OCI-LY7 (cell line): ENCODE results near the gene SH2D1B.

Experiments used
- EZH2phosphoT487 ChIP-seq: fragments of 200-600 bp; sonication (generic); IDR thresholded peaks from 2 replicates; pipeline ENCODE4 v1.6.1; 2018; ENCODE audit warnings: low read depth, borderline replicate concordance, mild to moderate bottlenecking, mixed run types, antibody characterized with exemption, low read length, moderate library complexity, mixed read lengths
- TF ChIP-seq, protein P1 (sequence below): fragments of 200-600 bp; sonication (generic); conservative IDR thresholded peaks from 2 replicates; pipeline ENCODE4 v1.5.1; 2014; ENCODE audit warnings: mild to moderate bottlenecking, antibody characterized with exemption, low read length, moderate library complexity, mixed read lengths

GRCh38 chr1:162397943-162398560, 13.9 kb downstream of the SH2D1B start:
- TF ChIP-seq, protein P1, sequence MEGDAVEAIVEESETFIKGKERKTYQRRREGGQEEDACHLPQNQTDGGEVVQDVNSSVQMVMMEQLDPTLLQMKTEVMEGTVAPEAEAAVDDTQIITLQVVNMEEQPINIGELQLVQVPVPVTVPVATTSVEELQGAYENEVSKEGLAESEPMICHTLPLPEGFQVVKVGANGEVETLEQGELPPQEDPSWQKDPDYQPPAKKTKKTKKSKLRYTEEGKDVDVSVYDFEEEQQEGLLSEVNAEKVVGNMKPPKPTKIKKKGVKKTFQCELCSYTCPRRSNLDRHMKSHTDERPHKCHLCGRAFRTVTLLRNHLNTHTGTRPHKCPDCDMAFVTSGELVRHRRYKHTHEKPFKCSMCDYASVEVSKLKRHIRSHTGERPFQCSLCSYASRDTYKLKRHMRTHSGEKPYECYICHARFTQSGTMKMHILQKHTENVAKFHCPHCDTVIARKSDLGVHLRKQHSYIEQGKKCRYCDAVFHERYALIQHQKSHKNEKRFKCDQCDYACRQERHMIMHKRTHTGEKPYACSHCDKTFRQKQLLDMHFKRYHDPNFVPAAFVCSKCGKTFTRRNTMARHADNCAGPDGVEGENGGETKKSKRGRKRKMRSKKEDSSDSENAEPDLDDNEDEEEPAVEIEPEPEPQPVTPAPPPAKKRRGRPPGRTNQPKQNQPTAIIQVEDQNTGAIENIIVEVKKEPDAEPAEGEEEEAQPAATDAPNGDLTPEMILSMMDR: no peak
- no peak for TF ChIP-seq EZH2phosphoT487
